NCI-H2196 treated with DMSO at 0.1 percent for 48 hours (cell line): Measurements from ENCODE around the gene RTCB.
"Not testable (repeated sequence)": the region's sequence is repeated elsewhere in the genome, so short reads cannot be mapped to it uniquely, and the experiment has no call there.

Experiments used
- DNase-seq: peaks from one replicate; lab custom pipeline; 2025; ENCODE audit not compliant: unreplicated experiment; lab: John Stamatoyannopoulos, UW

Gene RTCB

GRCh38 chr22:32395107-32395506, 16.9 kb downstream of the RTCB start:
- DNase-seq: no peak

- DNase-seq: no peak
Observed at GRCh38 chr22:32389685-32390084, 22.4 kb downstream of the RTCB start.

- no peak for DNase-seq
Observed at GRCh38 chr22:32385681-32386080, 26.4 kb downstream of the RTCB start.

GRCh38 chr22:32380991-32381390, 31.1 kb downstream of the RTCB start:
- DNase-seq: no peak

- no peak for DNase-seq
Observed at GRCh38 chr22:32378707-32379272, 33.3 kb downstream of the RTCB start.

GRCh38 chr22:32376681-32377080, 35.4 kb downstream of the RTCB start:
- DNase-seq: no peak

GRCh38 chr22:32375678-32376450, 36.2 kb downstream of the RTCB start:
- DNase-seq: no peak

GRCh38 chr22:32364210-32364609, 47.8 kb downstream of the RTCB start:
- no peak for DNase-seq

GRCh38 chr22:32361257-32361656, 50.8 kb downstream of the RTCB start:
- DNase-seq: no peak

- not testable (repeated sequence) for DNase-seq
Observed at GRCh38 chr22:32360096-32360495, 52.0 kb downstream of the RTCB start.

GRCh38 chr22:32357567-32357966, 54.5 kb downstream of the RTCB start, which contains the start of gene RFPL3:
Gene RFPL3 (plus strand): TSS chr22:32357867. CDS start chr22:32358072, 205 bp downstream.
- not testable (repeated sequence) for DNase-seq

GRCh38 chr22:32355760-32356159, 56.3 kb downstream of the RTCB start:
- DNase-seq: no peak

- DNase-seq: no peak
Observed at GRCh38 chr22:32354360-32355351, 57.4 kb downstream of the RTCB start.

GRCh38 chr22:32353840-32354239, 58.2 kb downstream of the RTCB start:
- DNase-seq: no peak

GRCh38 chr22:32353292-32353691, 58.8 kb downstream of the RTCB start:
- DNase-seq: no peak

GRCh38 chr22:32352681-32353080, 59.4 kb downstream of the RTCB start:
- no peak for DNase-seq

GRCh38 chr22:32351875-32352274, 60.2 kb downstream of the RTCB start:
- not testable (repeated sequence) for DNase-seq

- no peak for DNase-seq
Observed at GRCh38 chr22:32348031-32348611, 63.9 kb downstream of the RTCB start.

- DNase-seq: no peak
Observed at GRCh38 chr22:32343941-32344340, 68.1 kb downstream of the RTCB start.

GRCh38 chr22:32342977-32343376, 69.1 kb downstream of the RTCB start:
- DNase-seq: no peak

GRCh38 chr22:32341122-32341740, 70.8 kb downstream of the RTCB start:
- DNase-seq: no peak
